SK-N-SH treated with all-trans-retinoic acid at 6 μM for 48 hours (cell line): Measurements from ENCODE around the gene SERPINA6.
"Not testable (repeated sequence)": the region's sequence is repeated elsewhere in the genome, so short reads cannot be mapped to it uniquely, and the experiment has no call there.

ENCODE experiments used
- ARNTL ChIP-seq: fragments of 450-650 bp; formaldehyde crosslinking; IDR thresholded peaks from 2 replicates; pipeline ENCODE4 v1.5.0; 2020; ENCODE audit warnings: low read depth, mild to moderate bottlenecking, moderate library complexity, borderline replicate concordance
- CSDC2 ChIP-seq: fragments of 250-450 bp; sonication (Bioruptor Pico); IDR thresholded peaks from 2 replicates; pipeline ENCODE4 v1.5.0; 2020; ENCODE audit warnings: mild to moderate bottlenecking, moderate library complexity
- ISL1 ChIP-seq: fragments of 250-450 bp; sonication (Bioruptor Pico); IDR thresholded peaks from 2 replicates; pipeline ENCODE4 v2.1.2; 2022; ENCODE audit warnings: mild to moderate bottlenecking, moderate library complexity
- PPARA ChIP-seq: fragments of 250-450 bp; sonication (Bioruptor Pico); IDR thresholded peaks from 2 replicates; pipeline ENCODE4 v1.5.0; 2020; ENCODE audit warnings: mild to moderate bottlenecking, borderline replicate concordance
- SNAI2 ChIP-seq: fragments of 250-450 bp; sonication (Bioruptor Pico); IDR thresholded peaks from 2 replicates; pipeline ENCODE4 v1.5.0; 2020; ENCODE audit warnings: mild to moderate bottlenecking, moderate library complexity
- TCF4 ChIP-seq: fragments of 250-450 bp; sonication (Bioruptor Pico); IDR thresholded peaks from 2 replicates; pipeline ENCODE4 v1.8.0; 2021; ENCODE audit warnings: mild to moderate bottlenecking, moderate library complexity, borderline replicate concordance
- TOX ChIP-seq: fragments of 250-450 bp; sonication (Bioruptor Pico); IDR thresholded peaks from 2 replicates; pipeline ENCODE4 v1.8.0; 2021; ENCODE audit warnings: mild to moderate bottlenecking, moderate library complexity, borderline replicate concordance
- ZFP30 ChIP-seq: fragments of 450-650 bp; formaldehyde crosslinking; IDR thresholded peaks from 2 replicates; pipeline ENCODE4 v1.5.0; 2022; ENCODE audit warnings: mild to moderate bottlenecking, moderate library complexity
- TF ChIP-seq, protein P1 (sequence below): fragments of 250-450 bp; sonication (Bioruptor Pico); IDR thresholded peaks from 2 replicates; pipeline ENCODE4 v1.8.0; 2021; ENCODE audit warnings: low read depth, mild to moderate bottlenecking, moderate library complexity, borderline replicate concordance
- TF ChIP-seq, protein P2 (sequence below): fragments of 250-450 bp; sonication (Bioruptor Pico); IDR thresholded peaks from 2 replicates; pipeline ENCODE4 v1.8.0; 2020; ENCODE audit warnings: mild to moderate bottlenecking, moderate library complexity, borderline replicate concordance
- TF ChIP-seq, protein P3 (sequence below): fragments of 250-450 bp; sonication (Bioruptor Pico); IDR thresholded peaks from 2 replicates; pipeline ENCODE4 v1.5.1; 2020; ENCODE audit warnings: low read depth, mild to moderate bottlenecking, moderate library complexity

DNA sequence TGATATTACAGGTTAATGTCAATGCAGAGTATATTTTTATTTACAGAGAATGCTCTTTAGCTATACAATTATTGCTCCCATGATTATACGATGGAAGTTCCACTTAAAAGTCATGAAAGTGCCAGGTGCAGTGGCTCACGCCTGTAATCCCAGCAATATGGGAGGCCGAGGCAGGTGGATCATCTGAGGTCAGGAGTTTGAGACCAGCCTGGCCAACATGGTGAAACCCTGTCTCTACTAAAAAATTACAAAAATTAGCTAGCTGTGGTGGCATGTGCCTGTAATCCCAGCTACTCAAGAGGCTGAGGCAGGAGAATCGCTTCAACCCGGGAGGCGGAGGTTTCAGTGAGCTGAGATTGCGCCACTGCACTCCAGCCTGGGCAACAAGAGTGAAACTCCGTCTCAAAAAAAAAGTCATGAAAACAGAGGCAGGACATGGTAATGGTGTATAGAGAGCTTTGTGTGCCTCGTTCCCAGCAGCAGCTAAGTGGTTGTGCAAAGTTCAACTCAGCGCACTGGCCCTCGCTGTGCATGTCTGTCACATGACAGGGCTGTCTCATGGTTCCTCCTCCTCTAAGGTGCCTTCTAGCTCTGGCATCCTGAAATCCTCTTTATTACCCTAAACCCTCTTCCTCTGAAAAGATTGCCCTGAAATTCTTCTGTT, 46.1 kb downstream of the SERPINA6 start:
- TF ChIP-seq SNAI2 (CRISPR knock-in tag); CSDC2 (CRISPR knock-in tag); PPARA (CRISPR knock-in tag); ARNTL; TCF4 (CRISPR knock-in tag); ISL1 (CRISPR knock-in tag); TOX (CRISPR knock-in tag); ZFP30 (CRISPR knock-in tag): not testable (repeated sequence)
- TF ChIP-seq, protein P1, sequence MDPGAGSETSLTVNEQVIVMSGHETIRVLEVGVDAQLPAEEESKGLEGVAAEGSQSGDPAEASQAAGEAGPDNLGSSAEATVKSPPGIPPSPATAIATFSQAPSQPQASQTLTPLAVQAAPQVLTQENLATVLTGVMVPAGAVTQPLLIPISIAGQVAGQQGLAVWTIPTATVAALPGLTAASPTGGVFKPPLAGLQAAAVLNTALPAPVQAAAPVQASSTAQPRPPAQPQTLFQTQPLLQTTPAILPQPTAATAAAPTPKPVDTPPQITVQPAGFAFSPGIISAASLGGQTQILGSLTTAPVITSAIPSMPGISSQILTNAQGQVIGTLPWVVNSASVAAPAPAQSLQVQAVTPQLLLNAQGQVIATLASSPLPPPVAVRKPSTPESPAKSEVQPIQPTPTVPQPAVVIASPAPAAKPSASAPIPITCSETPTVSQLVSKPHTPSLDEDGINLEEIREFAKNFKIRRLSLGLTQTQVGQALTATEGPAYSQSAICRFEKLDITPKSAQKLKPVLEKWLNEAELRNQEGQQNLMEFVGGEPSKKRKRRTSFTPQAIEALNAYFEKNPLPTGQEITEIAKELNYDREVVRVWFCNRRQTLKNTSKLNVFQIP (CRISPR knock-in tag) = not testable (repeated sequence)
- TF ChIP-seq, protein P2, sequence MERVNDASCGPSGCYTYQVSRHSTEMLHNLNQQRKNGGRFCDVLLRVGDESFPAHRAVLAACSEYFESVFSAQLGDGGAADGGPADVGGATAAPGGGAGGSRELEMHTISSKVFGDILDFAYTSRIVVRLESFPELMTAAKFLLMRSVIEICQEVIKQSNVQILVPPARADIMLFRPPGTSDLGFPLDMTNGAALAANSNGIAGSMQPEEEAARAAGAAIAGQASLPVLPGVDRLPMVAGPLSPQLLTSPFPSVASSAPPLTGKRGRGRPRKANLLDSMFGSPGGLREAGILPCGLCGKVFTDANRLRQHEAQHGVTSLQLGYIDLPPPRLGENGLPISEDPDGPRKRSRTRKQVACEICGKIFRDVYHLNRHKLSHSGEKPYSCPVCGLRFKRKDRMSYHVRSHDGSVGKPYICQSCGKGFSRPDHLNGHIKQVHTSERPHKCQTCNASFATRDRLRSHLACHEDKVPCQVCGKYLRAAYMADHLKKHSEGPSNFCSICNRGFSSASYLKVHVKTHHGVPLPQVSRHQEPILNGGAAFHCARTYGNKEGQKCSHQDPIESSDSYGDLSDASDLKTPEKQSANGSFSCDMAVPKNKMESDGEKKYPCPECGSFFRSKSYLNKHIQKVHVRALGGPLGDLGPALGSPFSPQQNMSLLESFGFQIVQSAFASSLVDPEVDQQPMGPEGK (CRISPR knock-in tag) = not testable (repeated sequence)
- TF ChIP-seq, protein P3, sequence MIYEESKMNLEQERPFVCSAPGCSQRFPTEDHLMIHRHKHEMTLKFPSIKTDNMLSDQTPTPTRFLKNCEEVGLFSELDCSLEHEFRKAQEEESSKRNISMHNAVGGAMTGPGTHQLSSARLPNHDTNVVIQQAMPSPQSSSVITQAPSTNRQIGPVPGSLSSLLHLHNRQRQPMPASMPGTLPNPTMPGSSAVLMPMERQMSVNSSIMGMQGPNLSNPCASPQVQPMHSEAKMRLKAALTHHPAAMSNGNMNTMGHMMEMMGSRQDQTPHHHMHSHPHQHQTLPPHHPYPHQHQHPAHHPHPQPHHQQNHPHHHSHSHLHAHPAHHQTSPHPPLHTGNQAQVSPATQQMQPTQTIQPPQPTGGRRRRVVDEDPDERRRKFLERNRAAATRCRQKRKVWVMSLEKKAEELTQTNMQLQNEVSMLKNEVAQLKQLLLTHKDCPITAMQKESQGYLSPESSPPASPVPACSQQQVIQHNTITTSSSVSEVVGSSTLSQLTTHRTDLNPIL (CRISPR knock-in tag) = not testable (repeated sequence)
